Activated naive CD8-positive, alpha-beta T cell treated with anti-CD3 and anti-CD28 coated beads for 36 hours (primary cell): Measurements from ENCODE around the gene GFAP. TPM values are rescaled to one million over a fixed set of nuclear protein-coding genes. Genes with fewer than 3 reads are reported as not detected.
"Not testable (repeated sequence)": the region's sequence is repeated elsewhere in the genome, so short reads cannot be mapped to it uniquely, and the experiment has no call there.

Source experiments
- DNase-seq: peaks from one replicate; pipeline ENCODE4 v3.0.0; 2021
- H3K27ac Mint-ChIP-seq: one replicate; pipeline ENCODE4 v1.8.0; 2022; ENCODE audit warnings: mild to moderate bottlenecking, moderate library complexity, mixed read lengths
- H3K27me3 Mint-ChIP-seq: one replicate; pipeline ENCODE4 v1.8.0; 2022; ENCODE audit warnings: mild to moderate bottlenecking, mixed read lengths
- H3K36me3 Mint-ChIP-seq: one replicate; pipeline ENCODE4 v1.8.0; 2021; ENCODE audit warnings: mild to moderate bottlenecking, mixed read lengths
- H3K4me1 Mint-ChIP-seq: one replicate; pipeline ENCODE4 v1.8.0; 2021; ENCODE audit warnings: mixed read lengths
- H3K4me3 Mint-ChIP-seq: one replicate; pipeline ENCODE4 v1.8.0; 2022; ENCODE audit warnings: mild to moderate bottlenecking, moderate library complexity, mixed read lengths
- H3K9me3 Mint-ChIP-seq: one replicate; pipeline ENCODE4 v1.8.0; 2022; ENCODE audit warnings: mixed read lengths
- total RNA-seq, 2 experiments: library from RNA; stranded (reverse); gene quantifications; one replicate each; pipeline ENCODE4 v1.2.3, GENCODE V29; 2021

The GFAP gene
- not detected for total RNA-seq

GRCh38 chr17:44915321-44915726, at the start of gene GFAP:
Gene GFAP, minus strand, starts transcription at chr17:44915500. Its CDS starts 14 bp downstream, at chr17:44915486.
- peaks cover 38% of the 10 kb centered on the region for H3K27me3 Mint-ChIP-seq
- no peak within 1 kb of the TSS for H3K27ac Mint-ChIP-seq
- DNase-seq, result no peak
- H3K4me1 Mint-ChIP-seq, result peaks cover 7% of the 10 kb centered on the region
- no peak within 1 kb of the TSS for H3K4me3 Mint-ChIP-seq
- H3K36me3 Mint-ChIP-seq, result no peaks in the 10 kb centered on the region
- no peaks in the 10 kb centered on the region for H3K9me3 Mint-ChIP-seq

GRCh38 chr17:44961921-44962350, 46.6 kb upstream of the GFAP start:
- peaks cover 6% of the 10 kb centered on the region for H3K4me1 Mint-ChIP-seq
- H3K27me3 Mint-ChIP-seq, result peaks cover 80% of the 10 kb centered on the region
- H3K9me3 Mint-ChIP-seq, result no peaks in the 10 kb centered on the region
- H3K36me3 Mint-ChIP-seq, result no peaks in the 10 kb centered on the region
- no peak overlapping the region for H3K27ac Mint-ChIP-seq
- DNase-seq, result no peak
- H3K4me3 Mint-ChIP-seq, result no peak overlapping the region

- Mint-ChIP-seq H3K27me3 (peaks cover 67% of the 10 kb centered on the region), H3K4me1 (peaks cover 6% of the 10 kb centered on the region), H3K4me3 (no peak overlapping the region), H3K36me3 (no peaks in the 10 kb centered on the region), H3K9me3 (no peaks in the 10 kb centered on the region), H3K27ac (no peak overlapping the region)
- no peak for DNase-seq
Measured at GRCh38 chr17:44960691-44961090, 45.4 kb upstream of the GFAP start.

GRCh38 chr17:44959821-44960531, 44.7 kb upstream of the GFAP start:
- Mint-ChIP-seq H3K4me1 (peaks cover 6% of the 10 kb centered on the region), H3K36me3 (no peaks in the 10 kb centered on the region), H3K4me3 (peak overlapping the region; percentile 37), H3K27ac (no peak overlapping the region), H3K9me3 (no peaks in the 10 kb centered on the region), H3K27me3 (peaks cover 60% of the 10 kb centered on the region)
- no peak for DNase-seq

GRCh38 chr17:44956998-44957981, 42.0 kb upstream of the GFAP start:
- H3K9me3 Mint-ChIP-seq, result no peaks in the 10 kb centered on the region
- peaks cover 6% of the 10 kb centered on the region for H3K4me1 Mint-ChIP-seq
- no peak overlapping the region for H3K27ac Mint-ChIP-seq
- no peaks in the 10 kb centered on the region for H3K36me3 Mint-ChIP-seq
- no peak overlapping the region for H3K4me3 Mint-ChIP-seq
- H3K27me3 Mint-ChIP-seq, result peaks cover 36% of the 10 kb centered on the region
- DNase-seq, result no peak

- Mint-ChIP-seq H3K36me3 (no peaks in the 10 kb centered on the region), H3K4me3 (no peak overlapping the region), H3K27me3 (peaks cover 24% of the 10 kb centered on the region), H3K27ac (no peak overlapping the region), H3K4me1 (peaks cover 6% of the 10 kb centered on the region), H3K9me3 (no peaks in the 10 kb centered on the region)
- no peak for DNase-seq
Measured at GRCh38 chr17:44955674-44956425, 40.5 kb upstream of the GFAP start.

GRCh38 chr17:44952946-44953475, 37.7 kb upstream of the GFAP start:
- Mint-ChIP-seq H3K27me3 (no peaks in the 10 kb centered on the region), H3K4me1 (peaks cover 7% of the 10 kb centered on the region), H3K4me3 (no peak overlapping the region), H3K36me3 (no peaks in the 10 kb centered on the region), H3K9me3 (no peaks in the 10 kb centered on the region), H3K27ac (no peak overlapping the region)
- DNase-seq, result no peak

GRCh38 chr17:44948315-44948795, 33.1 kb upstream of the GFAP start:
- no peak for DNase-seq
- Mint-ChIP-seq H3K9me3 (no peaks in the 10 kb centered on the region), H3K4me1 (peaks cover 7% of the 10 kb centered on the region), H3K27me3 (peaks cover 9% of the 10 kb centered on the region), H3K36me3 (peaks cover 21% of the 10 kb centered on the region), H3K27ac (peak overlapping the region; percentile 79), H3K4me3 (peak overlapping the region; percentile 95)

GRCh38 chr17:44947461-44948314, 32.4 kb upstream of the GFAP start, which contains the start of gene KIF18B:
Gene KIF18B, minus strand, starts transcription at chr17:44947773. Its CDS starts 11,429 bp downstream, at chr17:44936344.
- Mint-ChIP-seq H3K4me3 (peak within 1 kb of the TSS; percentile 95), H3K27ac (peak within 1 kb of the TSS; percentile 79), H3K27me3 (peaks cover 9% of the 10 kb centered on the region), H3K9me3 (no peaks in the 10 kb centered on the region), H3K4me1 (peaks cover 7% of the 10 kb centered on the region), H3K36me3 (peaks cover 26% of the 10 kb centered on the region)
- DNase-seq, result peak; percentile 91

GRCh38 chr17:44945652-44946051, 30.4 kb upstream of the GFAP start:
- H3K9me3 Mint-ChIP-seq, H3K27ac Mint-ChIP-seq, DNase-seq, H3K27me3 Mint-ChIP-seq: not testable (repeated sequence)
- Mint-ChIP-seq H3K4me3 (peak overlapping the region; percentile 37), H3K4me1 (peaks cover 11% of the 10 kb centered on the region), H3K36me3 (peaks cover 32% of the 10 kb centered on the region)

- H3K27me3 Mint-ChIP-seq, result peaks cover 9% of the 10 kb centered on the region
- no peak for DNase-seq
- H3K4me3 Mint-ChIP-seq, result no peak overlapping the region
- peaks cover 43% of the 10 kb centered on the region for H3K36me3 Mint-ChIP-seq
- H3K4me1 Mint-ChIP-seq, result peaks cover 4% of the 10 kb centered on the region
- H3K27ac Mint-ChIP-seq, result no peak overlapping the region
- H3K9me3 Mint-ChIP-seq, result peaks cover 2% of the 10 kb centered on the region
Measured at GRCh38 chr17:44942456-44942855, 27.2 kb upstream of the GFAP start.

GRCh38 chr17:44941712-44942331, 26.5 kb upstream of the GFAP start:
- Mint-ChIP-seq H3K4me1 (peaks cover 4% of the 10 kb centered on the region), H3K27me3 (peaks cover 8% of the 10 kb centered on the region), H3K9me3 (peaks cover 2% of the 10 kb centered on the region)

GRCh38 chr17:44940768-44941167, 25.5 kb upstream of the GFAP start:
- DNase-seq, result no peak
- H3K27ac Mint-ChIP-seq, result no peak overlapping the region
- H3K4me1 Mint-ChIP-seq, result peaks cover 4% of the 10 kb centered on the region
- H3K36me3 Mint-ChIP-seq, result peaks cover 34% of the 10 kb centered on the region
- no peaks in the 10 kb centered on the region for H3K27me3 Mint-ChIP-seq
- H3K4me3 Mint-ChIP-seq, result no peak overlapping the region
- H3K9me3 Mint-ChIP-seq, result peaks cover 2% of the 10 kb centered on the region

More at GRCh38 chr17:44941712-44942331, 26.5 kb upstream of the GFAP start:
- DNase-seq, result no peak
- Mint-ChIP-seq H3K36me3 (peaks cover 41% of the 10 kb centered on the region), H3K4me3 (no peak overlapping the region), H3K27ac (no peak overlapping the region)
